HCT116 (cell line): ENCODE measurements around the gene CDKN1A. TPM values are rescaled to one million over a fixed set of nuclear protein-coding genes. Genes with fewer than 3 reads are reported as not detected.

Experiments
- ATAC-seq: fragments of 200-7000 bp; cut with Tn5 transposase; 2 replicates; pipeline ENCODE4 v1.9.1; 2020; ENCODE audit warnings: mild to moderate bottlenecking, moderate library complexity
- BruUV-seq: library from RNA; stranded (reverse); fragments of 400-500 nt; replicated peaks from 2 replicates; lab custom pipeline; 2021; lab: Mats Ljungman, UMichigan
- CTCF ChIA-PET: fragments of 300-600 bp; sonication (Branson Sonifier 250); formaldehyde crosslinking; loops from one replicate; lab custom pipeline; 2021; ENCODE audit warnings: antibody characterized with exemption; lab: Charles Lee
- POLR2A ChIA-PET: fragments of 300-600, 350-600 bp; sonication (Branson Sonifier 250); formaldehyde crosslinking; loops from one replicate; lab custom pipeline; 2021; ENCODE audit warnings: antibody characterized with exemption; lab: Charles Lee
- RAD21 ChIA-PET, 2 experiments: fragments of 300-600 bp; sonication (Branson Sonifier 250); formaldehyde crosslinking; loops; one replicate each; lab custom pipeline; 2023; ENCODE audit warnings: low total read pairs in 2 of 2; ENCODE audit not compliant: uncharacterized antibody in 2 of 2, unreplicated experiment in 2 of 2, low non-redundant PET in 1 of 2; lab: Charles Lee
- DNase-seq: peaks from one replicate; pipeline ENCODE4 v3.0.0-alpha.2; 2010; ENCODE audit warnings: low read depth, low spot score
- H2AFZ ChIP-seq: fragments of 200-600 bp; shearing (Covaris generic), sonication (generic); 2 replicates; pipeline ENCODE4 v1.6.1; 2017; ENCODE audit warnings: low read depth, mixed run types, mixed read lengths, antibody characterized with exemption, low read length; ENCODE audit not compliant: poor library complexity, severe bottlenecking
- H3K27ac ChIP-seq: 2 replicates; pipeline ENCODE4 v1.5.1; 2012; ENCODE audit warnings: low read depth, low read length
- H3K27me3 ChIP-seq: fragments of 200-600 bp; sonication (generic); 2 replicates; pipeline ENCODE4 v1.6.1; 2016; ENCODE audit warnings: mixed run types, low read length, mixed read lengths; ENCODE audit not compliant: insufficient read depth
- H3K36me3 ChIP-seq, 2 experiments: fragments of 200-500 bp in 1 of 2; fragments of 200-600 bp in 1 of 2; sonication (Bioruptor generic) in 1 of 2; sonication (generic) in 1 of 2; 2 replicates each; pipeline versions ENCODE4 v1.5.1 to v1.6.1; 2014 to 2016; ENCODE audit warnings: low read length in 2 of 2, inconsistent platforms in 1 of 2, mixed read lengths in 1 of 2, mixed run types in 1 of 2; ENCODE audit not compliant: insufficient read depth in 2 of 2, control insufficient read depth in 1 of 2
- H3K4me1 ChIP-seq, 2 experiments: fragments of 200-600 bp in 1 of 2; sonication (generic) in 1 of 2; 2 replicates each; pipeline versions ENCODE4 v1.5.1 to v1.6.1; 2012 to 2017; ENCODE audit warnings: low read length in 2 of 2, inconsistent platforms in 1 of 2, mild to moderate bottlenecking in 1 of 2, mixed read lengths in 1 of 2, mixed run types in 1 of 2, moderate library complexity in 1 of 2; ENCODE audit not compliant: insufficient read depth in 2 of 2, control insufficient read depth in 1 of 2
- H3K4me2 ChIP-seq: fragments of 200-600 bp; sonication (generic); 2 replicates; pipeline ENCODE4 v1.6.1; 2017; ENCODE audit warnings: mixed run types, low read length, mixed read lengths
- H3K4me3 ChIP-seq, 2 experiments: fragments of 200-600 bp in 1 of 2; sonication (generic) in 1 of 2; replicated peaks in 1 of 2; 2 replicates each; pipeline ENCODE4 v1.5.1; 2011 to 2016; ENCODE audit warnings: low read length in 2 of 2, control low read depth in 1 of 2, low read depth in 1 of 2, mild to moderate bottlenecking in 1 of 2, mixed read lengths in 1 of 2, mixed run types in 1 of 2
- H3K79me2 ChIP-seq: fragments of 200-600 bp; sonication (generic); 2 replicates; pipeline ENCODE4 v1.6.1; 2017; ENCODE audit warnings: mild to moderate bottlenecking, mixed run types, low read length, moderate library complexity, mixed read lengths; ENCODE audit not compliant: insufficient read depth
- H3K9ac ChIP-seq: fragments of 200-600 bp; sonication (generic); 2 replicates; pipeline ENCODE4 v1.6.1; 2016; ENCODE audit warnings: low read length, mixed read lengths
- H3K9me2 ChIP-seq: fragments of 200-600 bp; sonication (generic), shearing (Covaris generic); 2 replicates; pipeline ENCODE4 v1.6.1; 2017; ENCODE audit warnings: mixed run types, mild to moderate bottlenecking, moderate library complexity; ENCODE audit not compliant: insufficient read depth
- H3K9me3 ChIP-seq, 2 experiments: fragments of 200-500 bp in 1 of 2; fragments of 200-600 bp in 1 of 2; sonication (Bioruptor generic) in 1 of 2; sonication (generic) in 1 of 2; 2 replicates each; pipeline ENCODE4 v1.6.1; 2014 to 2017; ENCODE audit warnings: low read length in 2 of 2, mixed read lengths in 2 of 2, inconsistent platforms in 1 of 2, low read depth in 1 of 2, mild to moderate bottlenecking in 1 of 2, mixed run types in 1 of 2, moderate library complexity in 1 of 2; ENCODE audit not compliant: control insufficient read depth in 1 of 2, insufficient read depth in 1 of 2
- H4K20me1 ChIP-seq: fragments of 200-600 bp; sonication (generic), shearing (Covaris generic); 2 replicates; pipeline ENCODE4 v1.6.1; 2017; ENCODE audit warnings: mixed run types, mild to moderate bottlenecking, moderate library complexity; ENCODE audit not compliant: insufficient read depth
- EZH2 ChIP-seq: fragments of 200-600 bp; sonication (generic); IDR thresholded peaks from 2 replicates; pipeline ENCODE4 v1.6.1; 2017; ENCODE audit warnings: antibody characterized with exemption, mixed run types
- EZH2phosphoT487 ChIP-seq: fragments of 200-600 bp; IDR thresholded peaks from 2 replicates; pipeline ENCODE4 v1.6.1; 2018; ENCODE audit warnings: antibody characterized with exemption, borderline replicate concordance
- ZFX ChIP-seq: fragments of 450-650 bp; IDR thresholded peaks from 2 replicates; pipeline ENCODE4 v1.6.1; 2017
- ZNF274 ChIP-seq: fragments of 200-500 bp; sonication (Bioruptor generic); IDR thresholded peaks from 2 replicates; pipeline ENCODE4 v1.6.1; 2014; ENCODE audit warnings: mild to moderate bottlenecking, low read depth, low read length, inconsistent platforms
- intact Hi-C: fragments of 100-400 bp; cut with micrococcal nuclease; formaldehyde crosslinking; loops from 2 replicates; pipeline ENCODE4 v1.10.0; 2022
- total RNA-seq: library from RNA; stranded (reverse); gene quantifications from one replicate; pipeline ENCODE4 v1.2.1, GENCODE V29; 2021; ENCODE audit not compliant: unreplicated experiment
- TF ChIP-seq, protein P1 (sequence below), 3 experiments: fragments of 200-600 bp in 1 of 3; sonication (generic) in 1 of 3; IDR thresholded peaks in 2 of 3; conservative IDR thresholded peaks in 1 of 3; 2 replicates each; pipeline ENCODE4 v1.5.1; 2012 to 2017; ENCODE audit warnings: low read depth in 2 of 3, low read length in 2 of 3, antibody characterized with exemption in 1 of 3, borderline replicate concordance in 1 of 3, control low read depth in 1 of 3, mild to moderate bottlenecking in 1 of 3, mixed read lengths in 1 of 3, mixed run types in 1 of 3, moderate library complexity in 1 of 3; ENCODE audit not compliant: insufficient read depth in 1 of 3

The CDKN1A gene
- total RNA-seq, 1 experiment from 2014 or later: 179 TPM

- Histone ChIP-seq H3K9me2 (no peaks in the 10 kb centered on the region), H3K9ac (no peak overlapping the region), H3K27me3 (no peaks in the 10 kb centered on the region), H3K4me1 (no peaks in the 10 kb centered on the region; a peak in 1 of 4 replicates), H4K20me1 (no peaks in the 10 kb centered on the region), H3K4me2 (no peak overlapping the region), H3K27ac (no peak overlapping the region), H3K79me2 (no peaks in the 10 kb centered on the region), H2AFZ (no peak overlapping the region), H3K4me3 (no peak overlapping the region), H3K9me3 (no peaks in the 10 kb centered on the region), H3K36me3 (no peaks in the 10 kb centered on the region)
- no TSS peak for BruUV-seq
- RAD21 ChIA-PET: interaction anchor here in 1 of 2 experiments (0.7 kb wide), 1 partner anchor 149 kb away, joined by 3 read pairs; no protein-coding TSS in a partner anchor
- CTCF ChIA-PET: no interaction called here
- POLR2A ChIA-PET: no interaction called here
- DNase-seq (no peak), ATAC-seq (no peak)
- intact Hi-C loops: no loop called here
- TF ChIP-seq, protein P1, sequence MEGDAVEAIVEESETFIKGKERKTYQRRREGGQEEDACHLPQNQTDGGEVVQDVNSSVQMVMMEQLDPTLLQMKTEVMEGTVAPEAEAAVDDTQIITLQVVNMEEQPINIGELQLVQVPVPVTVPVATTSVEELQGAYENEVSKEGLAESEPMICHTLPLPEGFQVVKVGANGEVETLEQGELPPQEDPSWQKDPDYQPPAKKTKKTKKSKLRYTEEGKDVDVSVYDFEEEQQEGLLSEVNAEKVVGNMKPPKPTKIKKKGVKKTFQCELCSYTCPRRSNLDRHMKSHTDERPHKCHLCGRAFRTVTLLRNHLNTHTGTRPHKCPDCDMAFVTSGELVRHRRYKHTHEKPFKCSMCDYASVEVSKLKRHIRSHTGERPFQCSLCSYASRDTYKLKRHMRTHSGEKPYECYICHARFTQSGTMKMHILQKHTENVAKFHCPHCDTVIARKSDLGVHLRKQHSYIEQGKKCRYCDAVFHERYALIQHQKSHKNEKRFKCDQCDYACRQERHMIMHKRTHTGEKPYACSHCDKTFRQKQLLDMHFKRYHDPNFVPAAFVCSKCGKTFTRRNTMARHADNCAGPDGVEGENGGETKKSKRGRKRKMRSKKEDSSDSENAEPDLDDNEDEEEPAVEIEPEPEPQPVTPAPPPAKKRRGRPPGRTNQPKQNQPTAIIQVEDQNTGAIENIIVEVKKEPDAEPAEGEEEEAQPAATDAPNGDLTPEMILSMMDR (IDR thresholded peaks at IDR 0.05 in 2 of 3, conservative IDR thresholded peaks at IDR 0.05 in 1 of 3; ENCODE audit: borderline replicate concordance in 1 of 3, insufficient read depth in 1 of 3, low read depth in 2 of 3, low read length in 2 of 3): no peak
- TF ChIP-seq EZH2: no peak
- TF ChIP-seq ZNF274: no peak
- TF ChIP-seq ZFX: no peak
- TF ChIP-seq EZH2phosphoT487: no peak
These were observed 50.6 kb downstream of the CDKN1A start for GRCh38 chr6:36729161-36729524.
